A549 (cell line): ENCODE results near the gene SBNO2.

Experiments
- BHLHE40 ChIP-seq: IDR thresholded peaks from 2 replicates; pipeline ENCODE4 v1.6.1; 2012; ENCODE audit warnings: low read depth, low read length, inconsistent platforms
- CBX2 ChIP-seq: fragments of 200-600 bp; sonication (generic); IDR thresholded peaks from 2 replicates; pipeline ENCODE4 v1.6.1; 2016; ENCODE audit warnings: low read depth, mild to moderate bottlenecking, borderline replicate concordance
- CEBPB ChIP-seq, 2 experiments: fragments of >200 bp in 1 of 2; sonication (Bioruptor Twin) in 1 of 2; formaldehyde crosslinking in 1 of 2; IDR thresholded peaks; 2 replicates each; pipeline ENCODE4 v1.6.1; 2012 to 2016
- CHD4 ChIP-seq: fragments of 200-600 bp; sonication (generic); IDR thresholded peaks from 2 replicates; pipeline ENCODE4 v1.6.1; 2016; ENCODE audit warnings: antibody characterized with exemption, mild to moderate bottlenecking, borderline replicate concordance
- EHF ChIP-seq: fragments of 250-450 bp; sonication (Bioruptor Pico); IDR thresholded peaks from 2 replicates; pipeline ENCODE4 v1.5.0; 2020; ENCODE audit warnings: mild to moderate bottlenecking
- EP300 ChIP-seq, 2 experiments: fragments of >200 bp; sonication (Bioruptor Twin); formaldehyde crosslinking; IDR thresholded peaks; 2 replicates in 1 of 2; 3 replicates in 1 of 2; pipeline ENCODE4 v1.6.1; 2016 to 2017
- ESRRA ChIP-seq: fragments of 150-350 bp; IDR thresholded peaks from 2 replicates; pipeline ENCODE4 v1.6.1; 2014; ENCODE audit warnings: mild to moderate bottlenecking, low read length, borderline replicate concordance
- JUNB ChIP-seq: fragments of >200 bp; sonication (Bioruptor Twin); formaldehyde crosslinking; IDR thresholded peaks from 2 replicates; pipeline ENCODE4 v1.6.1; 2016
- MAZ ChIP-seq: fragments of 150-350 bp; IDR thresholded peaks from 2 replicates; pipeline ENCODE4 v1.6.1; 2014; ENCODE audit warnings: antibody characterized with exemption, low read depth, low read length, borderline replicate concordance
- POLR2A ChIP-seq: IDR thresholded peaks from 2 replicates; pipeline ENCODE4 v1.6.1; 2012; ENCODE audit warnings: mild to moderate bottlenecking, low read length
- TF ChIP-seq, protein P1 (sequence below): fragments of >200 bp; sonication (Bioruptor Twin); formaldehyde crosslinking; IDR thresholded peaks from 3 replicates; pipeline ENCODE4 v1.5.1; 2016

DNA sequence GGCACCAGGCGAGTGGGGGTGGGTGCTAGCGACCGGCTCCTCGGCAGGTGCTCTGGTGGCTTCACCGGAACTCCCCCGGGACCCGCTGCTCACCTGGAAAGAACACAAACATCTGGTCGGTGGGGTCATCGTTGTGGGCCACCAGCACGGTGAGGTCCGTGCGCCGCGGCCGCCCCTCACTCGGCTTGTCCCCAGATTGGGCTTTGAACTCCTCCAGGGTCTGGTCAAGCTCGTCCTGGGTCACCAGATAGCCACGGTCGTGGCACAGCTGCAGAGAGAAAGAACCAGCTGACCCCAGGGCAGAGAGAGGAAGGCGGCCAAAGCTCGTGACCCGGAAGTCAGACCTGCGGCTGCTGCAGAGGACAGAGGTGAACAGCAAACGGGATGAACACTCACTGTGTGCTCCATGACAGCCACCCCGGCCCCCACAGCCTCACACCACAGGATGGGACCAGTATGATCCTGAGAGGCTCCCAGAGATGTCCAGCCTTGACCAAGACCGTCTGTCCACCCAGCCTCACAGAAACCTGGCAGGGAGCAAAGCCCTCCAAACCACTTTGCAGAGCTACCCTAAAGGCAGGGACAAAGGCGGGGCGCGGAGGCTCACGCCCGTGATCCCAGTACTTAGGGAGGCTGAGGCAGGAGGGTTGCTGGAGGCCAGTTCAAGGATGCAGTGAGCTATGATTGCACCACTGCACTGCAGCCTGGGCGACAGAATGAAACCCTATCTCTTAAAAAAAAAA, 80.1 kb downstream of the SBNO2 start:
- TF ChIP-seq, protein P1, sequence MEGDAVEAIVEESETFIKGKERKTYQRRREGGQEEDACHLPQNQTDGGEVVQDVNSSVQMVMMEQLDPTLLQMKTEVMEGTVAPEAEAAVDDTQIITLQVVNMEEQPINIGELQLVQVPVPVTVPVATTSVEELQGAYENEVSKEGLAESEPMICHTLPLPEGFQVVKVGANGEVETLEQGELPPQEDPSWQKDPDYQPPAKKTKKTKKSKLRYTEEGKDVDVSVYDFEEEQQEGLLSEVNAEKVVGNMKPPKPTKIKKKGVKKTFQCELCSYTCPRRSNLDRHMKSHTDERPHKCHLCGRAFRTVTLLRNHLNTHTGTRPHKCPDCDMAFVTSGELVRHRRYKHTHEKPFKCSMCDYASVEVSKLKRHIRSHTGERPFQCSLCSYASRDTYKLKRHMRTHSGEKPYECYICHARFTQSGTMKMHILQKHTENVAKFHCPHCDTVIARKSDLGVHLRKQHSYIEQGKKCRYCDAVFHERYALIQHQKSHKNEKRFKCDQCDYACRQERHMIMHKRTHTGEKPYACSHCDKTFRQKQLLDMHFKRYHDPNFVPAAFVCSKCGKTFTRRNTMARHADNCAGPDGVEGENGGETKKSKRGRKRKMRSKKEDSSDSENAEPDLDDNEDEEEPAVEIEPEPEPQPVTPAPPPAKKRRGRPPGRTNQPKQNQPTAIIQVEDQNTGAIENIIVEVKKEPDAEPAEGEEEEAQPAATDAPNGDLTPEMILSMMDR: no peak
- no peak for TF ChIP-seq POLR2A
- no peak for TF ChIP-seq BHLHE40
- TF ChIP-seq CHD4: no peak
- TF ChIP-seq EHF: no peak
- no peak for TF ChIP-seq JUNB
- TF ChIP-seq ESRRA: no peak
- no peak for TF ChIP-seq CEBPB (IDR thresholded peaks at IDR 0.05)
- TF ChIP-seq CBX2: no peak
- TF ChIP-seq MAZ: no peak
- no peak for TF ChIP-seq EP300 (IDR thresholded peaks at IDR 0.05)
